SK-N-MC (cell line): ENCODE results near the gene SEM1.

Experiments
- EZH2 ChIP-seq: fragments of 200-600 bp; sonication (generic); IDR thresholded peaks from one replicate; pipeline ENCODE4 v1.6.1; 2017; ENCODE audit warnings: antibody characterized with exemption
- FOXP2 ChIP-seq: optimal IDR thresholded peaks from 2 replicates; pipeline ENCODE3; 2011; ENCODE audit warnings: mild to moderate bottlenecking, moderate library complexity; ENCODE audit not compliant: insufficient read depth; ENCODE audit errors: extremely low read length, control extremely low read depth
- POLR2AphosphoS5 ChIP-seq: IDR thresholded peaks from 2 replicates; pipeline ENCODE4 v1.6.1; 2012; ENCODE audit warnings: mild to moderate bottlenecking, low read depth, low read length, borderline replicate concordance

DNA sequence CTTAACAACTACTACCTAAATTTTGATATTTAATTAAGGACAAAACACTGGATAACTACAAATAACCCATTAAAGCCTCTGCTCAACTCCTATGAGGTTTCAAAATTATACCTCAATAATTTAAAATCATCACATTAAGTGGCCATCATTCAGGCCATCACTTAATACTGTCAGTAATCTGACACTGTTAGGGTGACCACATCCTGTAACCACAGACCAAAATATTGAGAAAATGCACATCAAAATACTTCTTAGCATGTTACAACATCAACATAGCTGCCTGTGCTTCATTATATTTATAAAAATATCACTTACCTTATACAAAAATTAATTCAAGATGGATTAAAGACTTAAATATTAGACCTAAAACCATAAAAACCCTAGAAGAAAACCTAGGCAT, 23.3 kb downstream of the SEM1 start:
- TF ChIP-seq POLR2AphosphoS5 (no peak), EZH2 (no peak), FOXP2 (no peak)
